SK-N-MC (cell line): ENCODE measurements around the gene GGT1.

ENCODE experiments used
- DNase-seq: peaks from one replicate; pipeline ENCODE4 v3.0.0-alpha.2; 2011; ENCODE audit warnings: low read depth, low spot score
- H3K27ac ChIP-seq: fragments of 200-600 bp; sonication (generic); 2 replicates; pipeline ENCODE4 v1.5.1; 2016; ENCODE audit warnings: mixed run types
- H3K36me3 ChIP-seq: fragments of 200-600 bp; sonication (generic); 2 replicates; pipeline ENCODE4 v1.6.1; 2017; ENCODE audit warnings: antibody characterized with exemption, low read length, mixed read lengths; ENCODE audit not compliant: insufficient read depth
- H3K4me3 ChIP-seq: fragments of 200-600 bp; sonication (generic); 2 replicates; pipeline ENCODE4 v1.5.1; 2016
- H3K9ac ChIP-seq: fragments of 200-600 bp; sonication (generic); 2 replicates; pipeline ENCODE4 v1.8.0; 2017; ENCODE audit warnings: mixed run types, mixed read lengths; ENCODE audit not compliant: insufficient read length
- H3K9me3 ChIP-seq: fragments of 200-600 bp; sonication (generic); 2 replicates; pipeline ENCODE4 v1.6.1; 2017; ENCODE audit warnings: low read depth, mild to moderate bottlenecking, antibody characterized with exemption, low read length, moderate library complexity, mixed read lengths
- EZH2 ChIP-seq: fragments of 200-600 bp; sonication (generic); IDR thresholded peaks from one replicate; pipeline ENCODE4 v1.6.1; 2017; ENCODE audit warnings: antibody characterized with exemption
- FOXP2 ChIP-seq: optimal IDR thresholded peaks from 2 replicates; pipeline ENCODE3; 2011; ENCODE audit warnings: mild to moderate bottlenecking, moderate library complexity; ENCODE audit not compliant: insufficient read depth; ENCODE audit errors: extremely low read length, control extremely low read depth
- POLR2AphosphoS5 ChIP-seq: IDR thresholded peaks from 2 replicates; pipeline ENCODE4 v1.6.1; 2012; ENCODE audit warnings: mild to moderate bottlenecking, low read depth, low read length, borderline replicate concordance

Gene GGT1

GRCh38 chr22:24582056-24582814 lies 20.8 kb upstream of the GGT1 start:
- TF ChIP-seq FOXP2: no peak
- no peak for TF ChIP-seq EZH2
- TF ChIP-seq POLR2AphosphoS5: no peak
- H3K27ac ChIP-seq: no peak overlapping the region
- no peaks in the 10 kb centered on the region for H3K9me3 ChIP-seq
- H3K4me3 ChIP-seq: no peak overlapping the region
- H3K9ac ChIP-seq: no peak overlapping the region
- DNase-seq: no peak
- H3K36me3 ChIP-seq: no peaks in the 10 kb centered on the region

DNA sequence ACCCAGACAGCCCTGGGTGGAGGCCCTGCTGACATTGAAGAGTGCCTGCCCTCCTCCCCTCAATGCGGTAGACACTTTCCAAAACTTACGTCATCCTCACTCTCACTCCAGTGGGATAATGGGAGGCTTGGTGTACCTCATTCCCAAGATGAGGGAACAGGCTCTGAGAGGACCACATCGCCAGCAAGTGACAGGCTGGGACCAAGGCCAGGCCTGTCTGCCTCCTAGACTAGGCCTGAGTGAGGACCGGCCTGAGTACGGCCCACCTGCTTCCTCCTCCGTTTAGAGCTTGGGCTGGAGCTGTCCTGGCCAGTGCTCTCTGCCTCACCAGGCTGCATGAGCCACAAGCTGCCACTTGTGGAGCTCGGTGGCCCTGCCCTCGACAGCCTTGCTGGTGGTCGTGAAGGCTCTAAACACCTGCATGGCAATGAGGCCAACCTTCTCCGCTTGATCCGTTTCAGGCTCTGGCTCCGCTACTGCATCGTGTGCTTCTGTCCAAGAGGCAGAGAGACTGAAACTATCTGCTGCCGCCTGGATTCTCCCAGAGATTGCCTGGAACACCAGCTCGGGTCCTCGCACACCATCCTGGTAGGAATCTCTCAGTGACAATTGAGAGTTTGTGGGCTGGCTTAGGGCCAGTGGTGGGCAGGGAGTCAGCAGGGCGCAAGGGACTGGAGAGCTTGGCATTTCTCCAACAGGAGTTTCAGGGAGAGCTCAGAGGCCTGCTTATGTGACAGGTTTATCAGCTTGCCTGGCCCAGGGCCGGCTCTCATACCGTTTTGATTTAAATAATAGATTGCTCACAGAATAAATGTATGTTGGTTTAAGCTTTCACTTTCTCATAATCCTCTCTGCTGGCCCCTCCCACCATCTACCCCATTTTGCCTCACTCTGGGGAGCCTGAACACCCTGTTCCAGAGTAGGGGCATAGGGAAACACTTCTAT lies 19.5 kb upstream of the GGT1 start:
- DNase-seq: no peak
- no peaks in the 10 kb centered on the region for H3K9me3 ChIP-seq
- no peaks in the 10 kb centered on the region for H3K36me3 ChIP-seq
- TF ChIP-seq FOXP2 (no peak), EZH2 (no peak), POLR2AphosphoS5 (no peak)
- H3K27ac ChIP-seq: peak overlapping the region; percentile 21; the same call in 1 of the 2 replicates
- H3K9ac ChIP-seq: no peak overlapping the region
- no peak overlapping the region for H3K4me3 ChIP-seq

DNA sequence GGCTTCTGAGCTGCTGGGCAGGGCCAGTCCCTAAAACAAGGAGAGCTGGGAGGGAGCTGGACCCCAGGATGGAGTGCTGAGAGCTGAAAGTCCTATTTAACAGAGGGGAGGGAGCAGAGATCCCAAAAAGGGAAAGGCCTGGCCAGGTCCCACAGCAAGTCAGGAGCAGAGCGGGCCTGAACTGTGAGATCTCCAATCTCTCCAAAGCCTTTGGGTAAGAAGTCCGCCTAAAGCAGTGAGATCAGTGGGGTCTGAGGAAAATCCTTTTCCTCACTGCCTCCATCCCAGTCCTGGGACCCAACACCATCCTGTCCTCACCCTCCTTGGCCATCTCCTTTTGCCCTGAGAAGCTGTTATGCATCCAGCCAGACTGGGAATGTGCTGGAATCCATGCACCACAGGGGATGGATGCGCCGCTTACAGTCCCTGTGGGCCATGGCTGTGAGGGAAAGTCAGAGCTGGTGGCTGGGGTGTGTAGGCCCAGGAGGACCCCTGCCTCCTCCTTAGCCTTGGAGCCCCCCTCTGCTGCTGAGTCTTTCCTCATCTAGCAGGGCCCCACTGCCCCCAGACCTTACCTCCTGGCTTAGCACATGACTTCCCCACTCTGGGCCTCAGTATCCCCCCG lies 18.7 kb upstream of the GGT1 start:
- H3K4me3 ChIP-seq: no peak overlapping the region
- H3K27ac ChIP-seq: peak overlapping the region; percentile 21; the same call in 1 of the 2 replicates
- H3K9me3 ChIP-seq: no peaks in the 10 kb centered on the region
- no peaks in the 10 kb centered on the region for H3K36me3 ChIP-seq
- no peak for TF ChIP-seq EZH2
- H3K9ac ChIP-seq: no peak overlapping the region
- DNase-seq: no peak

DNA sequence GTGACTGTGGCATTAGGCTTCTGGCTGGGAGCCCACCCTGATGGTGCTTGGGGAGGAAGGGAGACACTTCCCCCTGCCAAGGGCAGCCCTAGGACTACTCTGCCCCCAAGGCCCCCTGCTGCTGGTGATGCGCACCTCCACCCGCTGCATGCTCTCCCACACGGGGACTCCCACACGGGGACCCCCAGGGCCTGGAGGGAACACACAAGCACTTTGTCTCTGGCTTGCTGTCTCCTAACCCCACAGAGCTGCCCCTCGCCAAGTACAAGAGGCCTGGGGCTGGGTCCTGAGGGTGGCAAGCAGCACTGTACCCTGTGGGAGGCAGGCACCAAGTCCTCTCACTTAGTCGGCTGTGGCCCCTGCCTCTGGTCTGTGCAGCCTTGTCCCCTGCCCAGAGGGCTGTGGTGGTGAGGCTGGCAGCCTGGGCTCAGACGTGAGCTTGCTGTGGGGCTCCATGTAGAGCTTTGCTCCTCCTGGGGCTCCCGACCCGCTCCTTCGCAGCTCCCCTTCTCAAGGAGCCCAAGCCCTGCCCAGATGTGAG lies 18.1 kb upstream of the GGT1 start:
- H3K4me3 ChIP-seq: no peak overlapping the region
- no peaks in the 10 kb centered on the region for H3K36me3 ChIP-seq
- no peak for TF ChIP-seq EZH2
- TF ChIP-seq POLR2AphosphoS5: no peak
- no peak for TF ChIP-seq FOXP2
- DNase-seq: no peak
- no peaks in the 10 kb centered on the region for H3K9me3 ChIP-seq
- H3K9ac ChIP-seq: no peak overlapping the region
- no peak overlapping the region for H3K27ac ChIP-seq

- Histone ChIP-seq H3K27ac (no peak overlapping the region), H3K4me3 (no peak overlapping the region), H3K9ac (no peak overlapping the region), H3K36me3 (no peaks in the 10 kb centered on the region), H3K9me3 (no peaks in the 10 kb centered on the region)
- no peak for TF ChIP-seq POLR2AphosphoS5
- no peak for TF ChIP-seq EZH2
- TF ChIP-seq FOXP2: no peak
- DNase-seq: no peak
Measured at GRCh38 chr22:24585461-24585860, 17.5 kb upstream of the GGT1 start.

DNA sequence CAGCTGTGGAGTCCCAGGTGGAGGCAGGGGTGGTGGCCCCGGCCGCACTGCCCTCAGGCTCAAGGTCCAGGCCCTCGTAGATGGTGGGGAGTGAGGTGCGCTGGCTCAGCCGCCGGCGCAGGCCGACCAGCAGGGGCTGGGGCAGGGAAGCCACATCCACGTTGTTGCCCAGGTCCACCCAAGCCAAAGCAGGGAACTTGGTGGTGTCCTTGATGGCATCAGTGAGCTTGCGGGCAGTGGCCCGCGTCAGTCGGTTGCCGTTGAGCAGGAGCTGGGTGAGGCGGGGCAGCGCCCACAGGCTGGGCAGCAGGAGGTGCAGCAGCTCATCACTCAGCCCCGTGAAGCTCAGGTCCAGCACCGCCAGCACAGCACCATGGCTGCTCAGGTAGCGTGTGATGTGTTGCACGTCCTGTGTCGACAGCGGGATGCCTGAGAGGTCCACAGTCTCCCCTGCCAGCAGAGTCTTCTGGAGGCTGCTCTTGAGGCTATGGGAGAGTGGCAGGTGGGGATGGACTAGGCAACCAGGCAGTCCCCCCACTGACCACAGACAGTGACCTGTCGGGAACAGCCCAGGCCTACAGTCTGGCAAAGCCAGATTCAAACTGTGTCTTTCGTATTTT lies 17.0 kb upstream of the GGT1 start:
- H3K36me3 ChIP-seq: no peaks in the 10 kb centered on the region
- no peak overlapping the region for H3K27ac ChIP-seq
- H3K9me3 ChIP-seq: no peaks in the 10 kb centered on the region
- no peak overlapping the region for H3K9ac ChIP-seq
- DNase-seq: no peak
- H3K4me3 ChIP-seq: no peak overlapping the region
- TF ChIP-seq POLR2AphosphoS5: no peak
- no peak for TF ChIP-seq FOXP2
- TF ChIP-seq EZH2: no peak

GRCh38 chr22:24587251-24587650 lies 15.7 kb upstream of the GGT1 start:
- Histone ChIP-seq H3K36me3 (no peaks in the 10 kb centered on the region), H3K9me3 (no peaks in the 10 kb centered on the region), H3K9ac (no peak overlapping the region), H3K4me3 (no peak overlapping the region), H3K27ac (no peak overlapping the region)
- TF ChIP-seq FOXP2 (no peak), POLR2AphosphoS5 (no peak), EZH2 (no peak)
- DNase-seq: no peak
